ENCODE measurements around the gene APPL2.
"Not testable (repeated sequence)": the region's sequence is repeated elsewhere in the genome, so short reads cannot be mapped to it uniquely, and the experiment has no call there.

APPL2 gene

DNA sequence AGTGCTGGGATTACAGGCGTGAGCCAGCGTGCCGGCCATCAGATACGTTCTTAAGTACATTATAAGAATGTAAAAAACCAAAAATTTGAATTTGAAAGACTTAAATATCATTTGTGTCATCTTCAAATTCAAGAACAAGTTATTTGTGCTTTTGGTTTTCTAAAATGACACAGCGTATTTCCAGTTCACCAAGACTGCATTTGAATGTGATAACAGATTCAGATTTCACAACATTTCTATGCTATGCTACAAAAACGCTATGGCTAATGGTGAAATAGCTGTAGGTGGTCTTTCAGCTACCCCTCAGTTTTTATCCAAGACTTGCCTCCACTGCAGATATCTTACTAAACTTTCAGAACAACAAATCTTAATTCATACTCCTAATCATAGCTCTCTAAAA lies 46.7 kb downstream of the APPL2 start:
- FAIRE-seq: no peak

- FAIRE-seq: not testable (repeated sequence)
These were observed 52.0 kb downstream of the APPL2 start for GRCh38 chr12:105183976-105184375.

DNA sequence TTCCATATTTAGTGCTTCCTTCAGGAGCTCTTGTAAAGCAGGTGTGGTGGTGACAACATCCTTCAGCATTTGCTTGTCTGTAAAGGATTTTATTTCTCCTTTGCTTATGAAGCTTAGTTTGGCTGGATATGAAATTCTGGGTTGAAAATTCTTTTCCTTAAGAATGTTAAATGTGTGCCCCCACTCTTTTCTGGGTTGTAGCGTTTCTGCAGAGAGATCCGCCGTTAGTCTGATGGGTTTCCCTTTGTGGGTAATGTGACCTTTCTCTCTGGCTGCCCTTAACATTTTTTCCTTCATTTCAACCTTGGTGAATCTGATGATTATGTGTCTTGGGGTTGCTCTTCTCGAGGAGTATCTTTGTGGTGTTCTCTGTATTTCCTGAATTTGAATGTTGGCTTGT lies 52.6 kb downstream of the APPL2 start:
- not testable (repeated sequence) for FAIRE-seq

- FAIRE-seq: not testable (repeated sequence)
These were observed 56.9 kb downstream of the APPL2 start for GRCh38 chr12:105179114-105179513.

- no peak for FAIRE-seq
These were observed 58.8 kb downstream of the APPL2 start for GRCh38 chr12:105177208-105177607.

GRCh38 chr12:105175397-105175990 lies 60.5 kb downstream of the APPL2 start:
- FAIRE-seq: no peak

- no peak for FAIRE-seq
These were observed 64.1 kb downstream of the APPL2 start for GRCh38 chr12:105171691-105172436.

DNA sequence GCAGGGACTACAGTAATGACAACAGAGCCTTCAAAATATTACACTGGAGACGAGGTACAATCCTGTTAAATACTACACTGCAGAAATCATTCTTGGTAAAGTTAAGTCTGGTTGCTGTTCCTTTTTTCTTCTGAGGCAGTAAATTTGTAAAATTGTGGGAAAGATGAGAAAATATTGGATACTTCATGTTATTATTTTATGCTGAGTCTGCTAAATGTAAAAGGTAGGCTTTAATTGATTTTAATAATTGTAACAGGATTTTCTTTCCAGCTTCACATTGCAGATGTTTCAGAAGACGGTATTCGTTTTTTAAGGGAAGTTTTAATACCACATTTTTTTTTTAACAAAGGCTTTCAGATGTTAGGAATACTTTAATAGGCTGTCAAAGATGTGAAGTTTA lies 65.8 kb downstream of the APPL2 start:
- no peak for FAIRE-seq

DNA sequence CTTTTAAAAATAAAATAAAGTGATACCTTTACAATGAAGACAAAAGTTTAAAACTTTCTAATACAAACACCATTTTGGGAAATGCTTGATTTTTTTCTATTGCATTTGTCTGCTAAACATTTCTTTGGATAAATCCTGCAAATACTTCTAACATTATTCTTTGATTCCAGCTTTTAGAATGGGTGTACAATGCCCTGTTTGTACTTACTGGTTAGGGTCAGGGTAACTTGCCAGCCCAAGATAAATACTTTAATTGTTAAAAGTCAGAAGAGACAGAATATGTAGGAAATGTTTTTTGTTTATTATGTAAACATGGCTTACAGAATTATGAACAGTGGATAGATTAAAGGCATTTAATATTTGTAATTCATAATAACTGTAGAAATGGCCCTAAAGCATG lies 68.0 kb downstream of the APPL2 start:
- FAIRE-seq: no peak

GRCh38 chr12:105167346-105167745 lies 68.6 kb downstream of the APPL2 start:
- no peak for FAIRE-seq

DNA sequence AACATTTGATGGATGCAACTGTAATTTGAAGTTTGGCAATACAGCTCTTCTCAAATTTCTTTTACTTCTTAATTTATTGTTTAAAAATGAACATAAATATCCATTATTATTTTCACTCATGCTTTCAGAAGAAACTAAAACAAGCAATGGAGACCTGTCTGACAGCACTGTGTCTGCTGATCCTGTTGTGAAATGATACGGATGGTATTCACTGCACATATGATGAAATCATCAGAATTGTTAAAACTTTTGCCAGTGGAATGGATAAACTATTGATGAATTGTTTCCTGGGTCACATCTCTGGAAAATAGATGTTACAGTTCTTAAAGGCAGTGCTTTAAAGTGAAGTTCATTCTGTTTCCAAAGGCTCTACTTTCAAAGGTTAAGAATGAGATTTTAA lies 69.2 kb downstream of the APPL2 start:
- no peak for FAIRE-seq

- no peak for FAIRE-seq
These were observed 71.9 kb downstream of the APPL2 start for GRCh38 chr12:105164068-105164467.

GRCh38 chr12:105162174-105162573 lies 73.8 kb downstream of the APPL2 start:
- FAIRE-seq: no peak

- FAIRE-seq: no peak
These were observed 77.1 kb downstream of the APPL2 start for GRCh38 chr12:105158876-105159275.

- FAIRE-seq: no peak
These were observed 78.4 kb downstream of the APPL2 start for GRCh38 chr12:105157606-105158005.

GRCh38 chr12:105156260-105156659 lies 79.7 kb downstream of the APPL2 start:
- peak; percentile 92 for FAIRE-seq

DNA sequence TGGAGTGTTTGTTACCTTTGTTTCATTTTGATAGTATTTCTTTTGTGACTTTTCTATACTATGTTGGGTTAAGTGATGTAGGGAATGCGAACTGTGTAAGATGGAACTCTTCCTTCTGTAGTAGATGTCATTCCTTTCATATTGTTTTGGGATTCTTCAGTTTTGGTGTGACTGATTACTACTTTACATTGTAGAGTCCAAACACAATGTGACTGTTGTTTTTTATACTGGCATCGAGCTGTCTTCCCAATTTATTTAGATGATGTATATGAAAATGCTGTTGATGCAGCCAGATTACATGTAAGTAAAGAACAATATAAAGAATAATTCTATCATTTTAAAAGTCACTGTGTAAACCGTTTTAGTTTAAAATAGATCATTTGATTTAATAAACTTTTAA lies 93.7 kb downstream of the APPL2 start:
- no peak for FAIRE-seq

GRCh38 chr12:105141320-105141922 lies 94.6 kb downstream of the APPL2 start:
- FAIRE-seq: no peak

- no peak for FAIRE-seq
These were observed 97.7 kb downstream of the APPL2 start for GRCh38 chr12:105138248-105138647.
